SK-N-SH (cell line): ENCODE data around the gene PLCB1. TPM values are rescaled to one million over a fixed set of nuclear protein-coding genes. Genes with fewer than 3 reads are reported as not detected.

Source experiments
- CTCF ChIA-PET: fragments of 300-600, 350-600 bp; formaldehyde crosslinking; extraction: SDS; loops from one replicate; lab custom pipeline; 2021; lab: Yijun Ruan, JAX
- POLR2A ChIA-PET: fragments of 350-600 bp; sonication (Branson Sonifier 250); formaldehyde crosslinking; extraction: SDS; loops from one replicate; lab custom pipeline; 2020; ENCODE audit warnings: antibody characterized with exemption, inconsistent platforms; lab: Yijun Ruan, JAX
- DNase-seq: peaks from one replicate; pipeline ENCODE4 v3.0.0; 2012
- H2AFZ ChIP-seq: fragments of 200-600 bp; sonication (generic); 2 replicates; pipeline ENCODE4 v1.8.1; 2016; ENCODE audit warnings: antibody characterized with exemption, mild to moderate bottlenecking, low read depth
- H3F3A ChIP-seq: fragments of 200-600 bp; sonication (generic); replicated peaks from 2 replicates; pipeline ENCODE3; 2016; ENCODE audit warnings: antibody characterized with exemption, mild to moderate bottlenecking; ENCODE audit not compliant: insufficient read depth
- H3K27ac ChIP-seq, 2 experiments: fragments of 200-500 bp in 1 of 2; fragments of 200-600 bp in 1 of 2; sonication (Bioruptor generic) in 1 of 2; sonication (generic), shearing (Covaris generic) in 1 of 2; 2 replicates each; pipeline versions ENCODE4 v1.5.1 to v1.6.1; 2014 to 2016; ENCODE audit warnings: low read depth in 2 of 2, inconsistent platforms in 1 of 2, low read length in 1 of 2, mild to moderate bottlenecking in 1 of 2, mixed read lengths in 1 of 2
- H3K27me3 ChIP-seq: fragments of 200-600 bp; sonication (generic), shearing (Covaris generic); 2 replicates; pipeline ENCODE4 v1.6.1; 2016; ENCODE audit warnings: mixed run types; ENCODE audit not compliant: insufficient read depth
- H3K36me3 ChIP-seq, 2 experiments: fragments of 200-500 bp in 1 of 2; fragments of 200-600 bp in 1 of 2; sonication (Bioruptor generic) in 1 of 2; sonication (generic) in 1 of 2; replicated peaks in 1 of 2; 2 replicates each; pipeline versions ENCODE3 to v1.5.1; 2014 to 2016; ENCODE audit warnings: low read length in 1 of 2, mild to moderate bottlenecking in 1 of 2; ENCODE audit not compliant: insufficient read depth in 2 of 2, control insufficient read depth in 1 of 2
- H3K4me1 ChIP-seq, 2 experiments: fragments of 200-500 bp in 1 of 2; fragments of 200-600 bp in 1 of 2; sonication (Bioruptor generic) in 1 of 2; sonication (generic), shearing (Covaris generic) in 1 of 2; 2 replicates each; pipeline versions ENCODE4 v1.5.1 to v1.6.1; 2014 to 2016; ENCODE audit warnings: low read depth in 1 of 2, low read length in 1 of 2, mixed run types in 1 of 2; ENCODE audit not compliant: insufficient read depth in 2 of 2, control insufficient read depth in 1 of 2
- H3K4me2 ChIP-seq: fragments of 200-600 bp; sonication (generic), shearing (Covaris generic); 2 replicates; pipeline ENCODE4 v1.6.1; 2017; ENCODE audit warnings: mixed run types
- H3K4me3 ChIP-seq, 2 experiments: fragments of 200-500 bp in 1 of 2; fragments of 200-600 bp in 1 of 2; sonication (Bioruptor generic) in 1 of 2; sonication (generic), shearing (Covaris generic) in 1 of 2; 2 replicates each; pipeline versions ENCODE4 v1.5.1 to v1.8.1; 2014 to 2016; ENCODE audit warnings: low read depth in 2 of 2, inconsistent platforms in 1 of 2, low read length in 1 of 2, mild to moderate bottlenecking in 1 of 2, mixed read lengths in 1 of 2, moderate library complexity in 1 of 2
- H3K79me2 ChIP-seq: fragments of 200-600 bp; sonication (generic); 2 replicates; pipeline ENCODE4 v1.8.1; 2017; ENCODE audit warnings: mild to moderate bottlenecking; ENCODE audit not compliant: insufficient read depth
- H3K9ac ChIP-seq: fragments of 200-600 bp; sonication (generic); 2 replicates; pipeline ENCODE4 v1.6.1; 2017; ENCODE audit warnings: mixed run types
- H3K9me2 ChIP-seq: fragments of 200-600 bp; sonication (generic); 2 replicates; pipeline ENCODE4 v1.6.1; 2017; ENCODE audit warnings: mixed run types
- H3K9me3 ChIP-seq: fragments of 200-600 bp; sonication (generic); 2 replicates; pipeline ENCODE4 v1.6.1; 2017; ENCODE audit warnings: mixed run types, mild to moderate bottlenecking, moderate library complexity
- H4K20me1 ChIP-seq: fragments of 200-600 bp; sonication (generic); 2 replicates; pipeline ENCODE4 v1.6.1; 2017; ENCODE audit warnings: mild to moderate bottlenecking, mixed run types; ENCODE audit not compliant: insufficient read depth
- CHD2 ChIP-seq: fragments of 150-350 bp; IDR thresholded peaks from 2 replicates; pipeline ENCODE4 v1.6.1; 2018; ENCODE audit warnings: low read length; ENCODE audit not compliant: partially characterized antibody
- ELF1 ChIP-seq: IDR thresholded peaks from 2 replicates; pipeline ENCODE4 v1.4.0; 2012
- EZH2phosphoT487 ChIP-seq: fragments of 200-600 bp; sonication (generic); IDR thresholded peaks from 2 replicates; pipeline ENCODE4 v1.6.1; 2017; ENCODE audit warnings: low read depth, mixed run types, mild to moderate bottlenecking, antibody characterized with exemption, moderate library complexity, borderline replicate concordance
- FOXJ3 ChIP-seq: sonication (generic); formaldehyde crosslinking; IDR thresholded peaks from 2 replicates; pipeline ENCODE4 v1.5.1; 2020; ENCODE audit warnings: mild to moderate bottlenecking, missing genetic modification reagents
- FOXM1 ChIP-seq: IDR thresholded peaks from 2 replicates; pipeline ENCODE4 v1.4.0; 2012; ENCODE audit warnings: low read depth, mild to moderate bottlenecking
- GABPA ChIP-seq: IDR thresholded peaks from 2 replicates; pipeline ENCODE4 v1.4.0; 2012; ENCODE audit warnings: low read depth, mild to moderate bottlenecking
- GATA2 ChIP-seq: sonication (generic); formaldehyde crosslinking; IDR thresholded peaks from 2 replicates; pipeline ENCODE4 v1.5.0; 2020; ENCODE audit warnings: mild to moderate bottlenecking, missing genetic modification reagents
- IRF3 ChIP-seq: fragments of 150-350 bp; IDR thresholded peaks from 2 replicates; pipeline ENCODE4 v1.6.1; 2016; ENCODE audit warnings: mild to moderate bottlenecking, low read depth, low read length
- JUND ChIP-seq: IDR thresholded peaks from 2 replicates; pipeline ENCODE4 v1.4.0; 2012
- MEF2A ChIP-seq: IDR thresholded peaks from 2 replicates; pipeline ENCODE4 v1.4.0; 2012; ENCODE audit warnings: low read depth, borderline replicate concordance
- MXI1 ChIP-seq: IDR thresholded peaks from 2 replicates; pipeline ENCODE4 v1.6.1; 2012; ENCODE audit warnings: mild to moderate bottlenecking, low read depth, low read length, improper control_type of control experiment
- NRF1 ChIP-seq: IDR thresholded peaks from 2 replicates; pipeline ENCODE4 v1.6.1; 2012; ENCODE audit warnings: low read depth, mild to moderate bottlenecking, low read length
- RAD21 ChIP-seq: IDR thresholded peaks from 2 replicates; pipeline ENCODE4 v1.6.1; 2012; ENCODE audit warnings: mild to moderate bottlenecking, low read length
- RCOR1 ChIP-seq: fragments of 150-350 bp; IDR thresholded peaks from 2 replicates; pipeline ENCODE4 v1.6.1; 2017; ENCODE audit warnings: antibody characterized with exemption, low read length
- RFX5 ChIP-seq: IDR thresholded peaks from 2 replicates; pipeline ENCODE4 v1.6.1; 2012; ENCODE audit warnings: mild to moderate bottlenecking, improper control_type of control experiment, low read length
- SIN3A ChIP-seq: IDR thresholded peaks from 2 replicates; pipeline ENCODE4 v1.6.1; 2012; ENCODE audit warnings: low read depth, mild to moderate bottlenecking, low read length, moderate library complexity, borderline replicate concordance
- SMC3 ChIP-seq: IDR thresholded peaks from 2 replicates; pipeline ENCODE4 v1.6.1; 2012; ENCODE audit warnings: low read depth, low read length, improper control_type of control experiment
- TCF12 ChIP-seq: IDR thresholded peaks from 2 replicates; pipeline ENCODE4 v1.4.0; 2012
- USF1 ChIP-seq: IDR thresholded peaks from 2 replicates; pipeline ENCODE4 v1.4.0; 2012; ENCODE audit warnings: low read depth, borderline replicate concordance
- USF2 ChIP-seq: fragments of 150-350 bp; IDR thresholded peaks from 2 replicates; pipeline ENCODE4 v1.6.1; 2017; ENCODE audit warnings: antibody characterized with exemption, low read length, low read depth, borderline replicate concordance
- ZBTB33 ChIP-seq: IDR thresholded peaks from 2 replicates; pipeline ENCODE4 v1.4.0; 2012; ENCODE audit warnings: low read depth, borderline replicate concordance
- WGBS: methylation state at CpG from one replicate; pipeline ENCODE4 v1.1.6; 2017; ENCODE audit warnings: low lambda C conversion rate; 5-methylcytosine and 5-hydroxymethylcytosine counted together
- polyA plus RNA-seq, 3 experiments: library from polyadenylated mRNA; depleted of rRNA; stranded (reverse); fragments of >200 nt; gene quantifications; 2 replicates each; pipeline ENCODE4 v1.2.3, GENCODE V29; 2012
- TF ChIP-seq, protein P1 (sequence below): IDR thresholded peaks from 2 replicates; pipeline ENCODE4; 2012

Gene PLCB1
- polyA plus RNA-seq, 1 of the 3 experiments (the other 2 are of a cell fraction), result 10.5 TPM

DNA sequence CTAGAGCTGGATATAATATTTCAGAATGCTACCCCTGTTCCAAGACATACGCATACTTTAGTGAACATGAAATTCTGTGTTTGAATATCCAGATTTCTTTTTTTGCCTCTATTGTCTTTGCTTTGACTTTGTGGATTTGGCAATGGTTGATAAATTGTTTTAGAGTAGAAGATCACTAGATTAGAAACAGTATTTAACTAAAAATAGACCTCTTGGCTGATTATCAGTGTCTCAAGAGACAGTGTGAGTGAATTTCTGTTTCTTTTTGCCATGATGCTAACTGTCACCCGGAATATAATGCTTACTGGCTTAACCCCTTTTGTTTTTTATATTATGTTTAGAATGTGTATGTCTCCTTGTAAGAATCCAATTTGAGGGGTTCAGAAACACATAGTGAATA lies 102.5 kb downstream of the PLCB1 start:
- no peak for DNase-seq
- no peaks in the 10 kb centered on the region for H3K9me3 ChIP-seq
- H3K9me2 ChIP-seq, result no peaks in the 10 kb centered on the region
- H2AFZ ChIP-seq, result no peak overlapping the region
- CTCF ChIA-PET, result no interaction called here
- H3K36me3 ChIP-seq, result no peaks in the 10 kb centered on the region
- no peaks in the 10 kb centered on the region for H4K20me1 ChIP-seq
- H3K4me2 ChIP-seq, result no peak overlapping the region; the same call in 1 of the 2 replicates
- no peak overlapping the region for H3K9ac ChIP-seq
- H3K27ac ChIP-seq, result peak overlapping the region; percentile 22 to 23; a peak in 1 of 4 replicates
- 82% methylated on average over 2 of the region's 2 CpGs for WGBS
- no peaks in the 10 kb centered on the region for H3F3A ChIP-seq
- no peaks in the 10 kb centered on the region; a peak in 1 of 4 replicates for H3K4me1 ChIP-seq
- H3K27me3 ChIP-seq, result no peaks in the 10 kb centered on the region
- peaks cover 29% of the 10 kb centered on the region for H3K79me2 ChIP-seq
- no peak overlapping the region; a peak in 1 of 4 replicates for H3K4me3 ChIP-seq
- POLR2A ChIA-PET, result no interaction called here
- TF ChIP-seq ELF1 (no peak), USF1 (no peak), NRF1 (no peak), TCF12 (no peak), ZBTB33 (no peak), IRF3 (no peak), JUND (0 out of 2 replicates have a peak, but pooled peaks have one; percentile 13), MEF2A (peak; percentile 47; the same call in 1 of the 2 replicates)
- TF ChIP-seq, protein P1, sequence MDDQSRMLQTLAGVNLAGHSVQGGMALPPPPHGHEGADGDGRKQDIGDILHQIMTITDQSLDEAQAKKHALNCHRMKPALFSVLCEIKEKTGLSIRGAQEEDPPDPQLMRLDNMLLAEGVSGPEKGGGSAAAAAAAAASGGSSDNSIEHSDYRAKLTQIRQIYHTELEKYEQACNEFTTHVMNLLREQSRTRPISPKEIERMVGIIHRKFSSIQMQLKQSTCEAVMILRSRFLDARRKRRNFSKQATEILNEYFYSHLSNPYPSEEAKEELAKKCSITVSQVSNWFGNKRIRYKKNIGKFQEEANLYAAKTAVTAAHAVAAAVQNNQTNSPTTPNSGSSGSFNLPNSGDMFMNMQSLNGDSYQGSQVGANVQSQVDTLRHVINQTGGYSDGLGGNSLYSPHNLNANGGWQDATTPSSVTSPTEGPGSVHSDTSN, result peak; percentile 29; the same call in 1 of the 2 replicates

- H3K9me3 ChIP-seq, result no peaks in the 10 kb centered on the region
- no peaks in the 10 kb centered on the region for H3K27me3 ChIP-seq
- DNase-seq, result no peak
- no peak overlapping the region for H3K27ac ChIP-seq
- no peaks in the 10 kb centered on the region for H3F3A ChIP-seq
- no peaks in the 10 kb centered on the region for H3K9me2 ChIP-seq
- no peak overlapping the region for H3K4me3 ChIP-seq
- H3K9ac ChIP-seq, result no peak overlapping the region
- ChIA-PET CTCF (interaction anchor here (0.7 to 1.1 kb wide), 3 partner anchors 159 to 480 kb away, joined by 3 read pairs; no protein-coding TSS in a partner anchor), POLR2A (no interaction called here)
- no peak overlapping the region for H3K4me2 ChIP-seq
- peaks cover 0 to 5% of the 10 kb centered on the region in 2 experiments; a peak in 3 of 4 replicates for H3K4me1 ChIP-seq
- WGBS, result 78% methylated on average over 2 of the region's 2 CpGs
- H2AFZ ChIP-seq, result no peak overlapping the region
- peaks cover 21% of the 10 kb centered on the region for H3K79me2 ChIP-seq
- H4K20me1 ChIP-seq, result no peaks in the 10 kb centered on the region
- H3K36me3 ChIP-seq, result no peaks in the 10 kb centered on the region
- TF ChIP-seq NRF1 (no peak), GABPA (no peak), TCF12 (no peak), GATA2 (CRISPR knock-in tag) (no peak), RAD21 (no peak), SMC3 (no peak), CHD2 (no peak), SIN3A (no peak), FOXJ3 (CRISPR knock-in tag) (no peak), EZH2phosphoT487 (no peak), ELF1 (no peak), FOXM1 (no peak), USF2 (no peak), MXI1 (no peak), IRF3 (no peak), RFX5 (no peak), RCOR1 (no peak)
These were observed 110.0 kb downstream of the PLCB1 start for GRCh38 chr20:8242066-8242465.
